GM18870 (cell line): Measurements from ENCODE around the gene GCG.
A peak's percentile ranks its signal among the peaks of the same experiment; 100 is the strongest.

Experiments used
- ATAC-seq: cut with Tn5 transposase; IDR thresholded peaks from one replicate; pipeline ENCODE4 v1.9.1; 2021; ENCODE audit warnings: moderate library complexity; ENCODE audit not compliant: unreplicated experiment

Gene GCG

DNA sequence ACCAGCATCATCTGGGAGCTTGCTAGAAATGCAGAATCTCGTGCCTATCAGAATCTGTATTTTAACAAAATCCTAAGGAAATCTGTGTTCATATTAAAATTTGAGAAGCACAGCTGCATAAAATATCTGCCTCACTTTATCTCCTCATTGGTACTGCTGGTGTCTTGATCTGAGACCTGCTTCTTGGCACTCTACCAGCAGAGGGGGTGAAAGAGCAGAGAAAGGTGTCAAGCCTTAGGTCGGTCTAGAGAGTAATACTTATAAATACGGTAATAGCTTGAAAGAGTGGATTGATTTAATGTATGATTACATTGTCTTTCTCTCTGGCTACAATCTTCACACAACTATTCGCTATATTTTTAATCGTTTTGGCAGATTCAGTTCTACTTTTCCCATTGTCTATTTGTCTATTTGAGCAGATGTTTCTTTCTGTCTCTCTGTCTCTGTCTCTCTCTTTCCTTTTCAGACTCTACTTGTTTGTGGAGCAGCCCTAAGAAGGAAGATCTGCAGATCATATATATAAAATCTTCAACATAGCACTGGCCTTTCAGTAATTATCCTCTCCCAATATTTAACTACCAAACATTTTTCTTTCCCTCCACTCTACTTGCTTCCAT, 1.7 kb upstream of the GCG start:
- ATAC-seq: peak; percentile 97

DNA sequence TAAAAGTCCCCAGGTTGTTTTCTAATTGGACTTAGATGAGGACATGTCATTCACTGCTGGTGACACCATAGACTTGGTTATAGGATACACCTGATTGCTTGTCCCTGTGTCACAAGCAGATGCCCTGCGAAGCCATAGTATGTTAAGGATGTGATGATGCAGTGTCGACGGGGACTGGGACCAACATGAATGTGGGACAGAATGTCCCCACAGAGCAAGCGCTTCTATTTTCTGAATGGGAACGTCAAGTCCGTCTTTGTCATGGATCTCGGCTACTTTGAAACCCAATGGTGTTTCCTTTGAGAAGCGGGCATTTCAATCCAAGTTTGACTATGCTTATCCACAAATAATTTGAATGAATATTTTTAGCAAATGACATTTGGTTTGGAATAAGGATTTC, 2.1 kb downstream of the GCG start:
- ATAC-seq: no peak

- no peak for ATAC-seq
These were observed 2.6 kb downstream of the GCG start for GRCh38 chr2:162149466-162149865.

DNA sequence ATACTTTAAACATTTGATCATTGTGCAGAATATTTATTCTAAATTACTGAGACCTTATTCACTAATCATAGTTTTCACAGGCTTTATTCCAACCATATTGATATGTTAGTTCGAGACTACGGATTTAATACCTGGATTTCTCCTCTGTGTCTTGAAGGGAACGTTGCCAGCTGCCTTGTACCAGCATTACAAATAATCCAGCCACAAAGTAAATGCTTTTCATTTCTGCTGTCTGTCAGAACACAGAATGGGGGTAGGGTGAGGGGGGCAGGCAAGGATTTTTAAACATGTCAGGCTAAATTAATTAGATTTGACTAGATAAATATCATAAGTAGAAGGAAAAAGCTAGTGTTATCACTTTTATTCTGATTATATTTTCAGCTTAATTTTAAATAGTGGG, 3.1 kb downstream of the GCG start:
- ATAC-seq: no peak

GRCh38 chr2:162143969-162144368, 8.1 kb downstream of the GCG start:
- no peak for ATAC-seq

DNA sequence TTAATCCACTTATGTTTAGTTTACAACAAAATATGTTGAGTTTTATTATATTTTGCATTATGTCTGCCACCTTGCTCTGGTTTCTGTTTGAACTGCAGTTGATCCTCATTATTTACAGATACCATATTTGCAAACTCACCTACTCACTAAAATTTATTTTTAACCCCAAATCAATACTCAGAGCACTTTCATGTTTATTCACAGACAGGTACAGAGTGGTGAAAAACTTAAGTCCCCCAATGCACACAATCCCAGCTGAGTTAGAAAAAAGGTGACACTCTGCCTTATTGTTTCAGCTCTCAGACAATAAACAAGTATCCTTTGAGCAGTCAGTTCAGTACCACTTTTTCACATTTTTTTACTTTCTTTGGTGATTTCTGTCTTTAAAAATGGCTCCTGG, 13.7 kb downstream of the GCG start:
- ATAC-seq: no peak

- ATAC-seq: no peak
These were observed 24.6 kb downstream of the GCG start for GRCh38 chr2:162127422-162127821.

GRCh38 chr2:162126527-162126926, 25.5 kb downstream of the GCG start:
- peak; percentile 15 for ATAC-seq

DNA sequence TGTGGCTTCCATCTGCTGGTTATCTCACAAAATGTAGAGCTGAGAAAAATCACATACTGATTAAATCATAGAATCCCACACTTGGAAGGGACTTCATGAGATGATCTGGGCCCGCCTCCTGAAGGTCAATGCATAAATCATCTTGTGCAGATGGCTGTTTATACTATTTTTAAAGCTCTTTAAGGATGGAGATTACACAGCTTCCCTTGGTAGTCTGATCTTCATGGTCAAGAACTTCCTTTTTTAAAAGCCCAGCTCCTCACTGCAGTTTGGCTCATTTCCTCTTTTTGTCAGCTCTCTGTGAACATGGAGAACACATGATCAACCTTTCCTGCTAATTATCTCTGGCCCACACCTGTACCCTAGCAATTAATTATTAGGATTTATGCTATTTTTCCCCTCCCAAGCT, 25.9 kb downstream of the GCG start:
- peak; percentile 89 for ATAC-seq

DNA sequence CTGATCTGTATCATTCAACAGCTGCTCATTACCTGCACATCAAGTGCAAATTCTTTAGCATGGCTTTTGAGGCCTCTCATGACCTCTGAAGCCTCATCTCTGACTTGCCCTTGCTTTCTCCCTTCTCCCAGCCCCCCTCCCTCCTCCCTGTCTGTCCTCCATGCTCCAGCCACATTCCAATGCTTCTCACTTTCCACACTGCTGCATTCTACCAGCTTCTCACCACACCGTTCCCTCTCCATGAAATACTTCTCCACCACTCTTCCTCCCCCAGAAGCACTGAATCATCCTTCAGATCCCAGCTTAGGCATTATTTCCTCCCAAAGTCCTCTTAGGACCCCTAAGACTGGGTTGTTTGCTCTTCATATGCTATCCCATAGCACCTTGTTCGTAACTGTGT, 26.9 kb downstream of the GCG start:
- ATAC-seq: no peak

- peak; percentile 48 for ATAC-seq
These were observed 28.0 kb downstream of the GCG start for GRCh38 chr2:162123806-162124758.

DNA sequence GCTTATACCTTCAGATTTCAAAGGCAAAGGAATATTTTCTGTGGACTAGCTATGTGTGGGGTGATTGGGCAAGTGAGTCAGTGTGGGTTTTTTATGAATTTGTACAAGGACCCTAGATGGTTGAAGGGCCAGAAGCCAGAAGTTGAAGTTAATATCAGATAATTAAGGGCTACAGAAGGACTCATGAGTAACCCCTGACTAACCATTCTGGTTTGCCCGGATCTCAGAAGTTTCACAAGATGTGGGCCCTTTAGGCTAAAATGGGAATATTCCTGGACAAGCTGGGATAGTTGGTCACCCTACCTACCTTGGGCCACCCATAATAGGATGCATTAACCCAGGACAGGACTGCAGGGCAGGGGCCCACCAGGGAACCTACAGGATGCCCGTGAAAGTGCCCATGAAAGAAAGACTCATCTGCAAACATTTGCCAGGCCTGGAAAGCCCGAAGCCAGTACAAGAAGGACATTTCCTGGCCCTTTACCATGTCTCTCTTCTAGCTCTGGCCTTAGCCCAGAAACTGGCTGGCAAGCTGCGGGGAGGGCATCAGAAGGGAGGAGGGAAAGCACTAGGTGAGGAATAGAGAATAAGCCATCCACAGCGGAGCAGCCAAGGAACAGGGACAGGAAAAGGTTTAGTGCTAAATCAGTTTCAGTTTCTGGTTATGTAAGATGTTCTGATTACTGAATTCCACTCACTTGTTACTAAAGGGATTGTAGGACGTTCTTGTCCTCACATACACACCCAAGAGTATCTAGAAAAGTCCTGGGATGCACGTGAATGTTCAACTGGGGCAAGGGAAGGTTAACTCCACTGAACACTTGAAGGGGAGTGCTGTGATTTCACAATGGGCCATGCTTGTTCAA, 33.6 kb downstream of the GCG start:
- ATAC-seq: no peak

DNA sequence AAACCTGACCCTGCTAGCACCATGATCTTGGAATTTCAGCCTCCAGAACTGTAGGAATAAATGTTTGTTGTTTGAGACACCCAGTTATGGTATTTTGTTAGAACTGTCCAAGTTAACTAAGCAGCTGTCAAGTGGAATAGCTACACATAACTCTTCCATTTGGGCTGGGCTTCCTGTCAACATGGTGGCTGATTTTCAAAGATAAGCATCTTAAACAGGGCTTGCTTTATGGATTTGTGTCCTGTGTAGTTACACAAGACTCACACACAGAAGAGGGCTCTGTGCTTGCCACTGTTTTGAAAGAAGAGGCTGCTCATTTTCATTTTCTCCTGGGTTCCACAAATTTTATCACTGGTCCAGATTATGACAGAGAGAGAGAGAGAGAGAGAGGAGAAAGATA, 35.7 kb downstream of the GCG start:
- ATAC-seq: no peak

- ATAC-seq: no peak
These were observed 37.0 kb downstream of the GCG start for GRCh38 chr2:162115076-162115475.

DNA sequence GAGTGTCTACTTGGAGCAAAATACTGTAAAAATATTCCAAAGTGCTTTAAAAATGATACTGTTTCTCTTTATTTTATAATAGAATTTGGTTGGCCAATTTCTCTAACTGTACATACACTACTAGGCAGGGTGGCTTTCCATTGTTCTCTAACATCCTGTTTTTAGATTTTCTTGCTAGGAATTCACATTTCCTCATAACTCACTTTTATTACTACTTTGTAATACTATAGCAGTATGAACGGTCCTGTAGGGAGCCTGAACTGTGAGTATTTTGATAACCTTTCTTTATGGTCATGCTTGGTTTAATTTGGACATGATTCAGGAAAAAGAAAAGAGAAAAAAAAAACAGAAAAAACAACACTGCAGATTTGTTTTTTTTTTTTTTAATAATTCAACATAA, 37.8 kb downstream of the GCG start:
- no peak for ATAC-seq

GRCh38 chr2:162113776-162114168, 38.3 kb downstream of the GCG start:
- no peak for ATAC-seq

- no peak for ATAC-seq
These were observed 38.8 kb downstream of the GCG start for GRCh38 chr2:162113088-162113775.

DNA sequence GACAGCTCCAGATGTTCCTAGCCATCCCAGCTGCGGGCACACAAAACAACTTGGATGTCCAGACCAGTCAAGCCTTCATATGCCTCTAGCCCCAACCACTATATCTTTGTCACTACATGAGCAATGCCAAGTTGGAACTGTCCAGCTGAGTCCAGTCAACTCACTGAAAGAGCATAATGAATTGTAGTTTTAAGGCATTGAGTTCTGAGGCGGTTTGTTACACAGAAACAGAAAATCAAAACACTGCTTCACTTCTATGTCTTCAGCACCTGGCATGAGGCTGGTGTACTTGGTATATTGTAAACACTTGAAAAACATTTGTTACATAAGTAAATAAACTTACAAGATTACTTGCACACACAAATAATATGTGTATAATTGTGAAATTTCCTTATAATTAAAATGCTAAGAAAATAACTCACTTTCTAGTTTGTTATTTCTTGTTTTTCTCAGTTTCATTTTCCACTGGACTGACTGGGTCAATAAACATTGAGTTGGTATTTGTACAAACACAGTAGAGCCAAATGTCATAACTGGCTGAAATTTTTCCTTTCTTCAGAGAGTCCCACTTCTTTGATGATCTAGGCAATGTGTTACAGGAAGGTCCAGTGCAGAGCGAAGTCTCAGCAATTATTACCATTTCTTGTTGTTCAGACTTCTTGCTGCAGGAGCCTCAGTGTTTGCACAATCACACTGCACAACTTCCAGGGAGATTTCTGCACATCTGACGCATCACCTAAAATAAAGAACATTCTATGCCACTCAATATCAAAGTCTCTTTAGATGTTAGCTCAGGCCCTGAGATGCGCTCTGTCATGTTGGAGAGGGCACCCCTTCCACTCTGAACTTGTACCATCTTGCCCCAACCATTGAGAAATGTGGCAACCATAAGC, 39.8 kb downstream of the GCG start:
- no peak for ATAC-seq

GRCh38 chr2:162107361-162107901, 44.6 kb downstream of the GCG start:
- no peak for ATAC-seq

DNA sequence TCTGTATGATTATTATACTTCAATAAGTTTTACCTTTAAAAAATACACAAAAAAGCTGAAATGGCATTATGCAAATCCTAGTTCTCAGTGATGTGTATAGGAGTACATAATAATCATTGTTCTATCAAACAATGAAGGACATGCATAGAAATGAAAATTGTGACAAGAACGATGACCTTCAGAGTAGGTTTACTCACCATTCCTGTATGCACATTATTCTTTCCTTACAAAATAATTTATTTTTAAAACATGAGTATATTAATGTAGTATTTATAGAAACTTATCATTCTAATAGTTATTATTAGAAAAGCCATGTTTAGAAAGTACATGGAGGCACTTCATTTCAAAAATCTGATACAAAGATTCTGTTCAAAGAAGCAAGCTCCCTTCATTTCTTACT, 45.3 kb downstream of the GCG start:
- ATAC-seq: no peak
